ENCODE measurements around the gene FOXC2.
A peak's percentile ranks its signal among the peaks of the same experiment; 100 is the strongest.

DNA sequence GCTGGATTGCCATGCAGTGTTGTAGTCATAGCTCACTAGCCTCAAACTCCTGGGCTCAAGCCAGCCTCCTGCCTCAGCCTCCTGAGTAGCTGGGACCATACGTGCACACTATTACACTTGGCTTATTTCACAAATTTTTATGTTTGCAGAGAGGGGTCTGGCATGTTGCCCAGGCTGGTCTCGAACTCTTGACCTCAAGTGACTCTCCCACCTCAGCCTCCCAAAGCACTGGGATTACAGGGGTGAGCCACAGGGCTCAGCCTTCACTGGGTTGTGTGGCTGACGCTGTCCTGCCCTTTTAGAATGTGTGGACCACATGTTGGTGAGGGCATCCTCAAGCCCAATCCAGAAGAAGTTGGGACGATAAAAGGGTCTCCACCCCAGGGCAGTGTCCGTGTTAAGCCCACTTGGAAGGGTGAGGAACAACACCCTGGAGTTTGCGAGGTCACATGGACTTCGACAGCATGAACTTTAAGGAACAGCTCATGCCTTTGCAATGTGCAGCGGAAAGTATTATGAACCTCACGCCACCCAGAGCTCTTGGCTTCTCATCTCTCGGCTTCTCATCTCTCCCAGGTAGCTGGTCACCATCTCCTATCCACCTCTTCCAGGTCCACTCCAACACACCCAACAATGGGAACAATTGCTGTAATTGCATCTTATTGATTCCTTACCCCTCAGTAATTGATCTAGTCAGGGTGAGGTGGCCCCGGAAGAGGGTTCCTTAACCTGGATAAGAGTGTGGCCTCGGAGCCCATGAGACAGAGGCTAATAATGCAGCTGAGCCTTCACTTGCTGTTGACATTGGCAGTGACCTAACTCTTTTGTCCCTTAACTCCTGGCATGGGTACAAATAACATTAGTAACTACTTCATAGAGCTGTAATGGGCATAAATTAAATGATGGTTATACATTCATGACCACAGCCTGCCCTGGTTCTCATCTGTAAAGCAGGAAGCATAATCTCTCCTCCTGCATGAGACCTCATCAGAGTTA lies 18.4 kb downstream of the FOXC2 start:
- no peak for TF ChIP-seq EZH2 (IDR thresholded peaks at IDR 0.05; ENCODE audit: borderline replicate concordance, low read depth, low read length, severe bottlenecking)
- no peak for TF ChIP-seq CTCF (IDR thresholded peaks at IDR 0.05; ENCODE audit: extremely low read depth in 1 of 2, insufficient read depth in 1 of 2, low read depth in 1 of 2, low read length in 2 of 2)
- no peak for TF ChIP-seq MYC (IDR thresholded peaks at IDR 0.05; ENCODE audit: low read depth, low read length)
- no peak for TF ChIP-seq POLR2A (IDR thresholded peaks at IDR 0.05; ENCODE audit: low read depth, low read length)
- peak; percentile 45 for TF ChIP-seq POLR2AphosphoS5 (IDR thresholded peaks at IDR 0.05; ENCODE audit: insufficient read depth, low read depth, low read length)
- TF ChIP-seq, protein P1, sequence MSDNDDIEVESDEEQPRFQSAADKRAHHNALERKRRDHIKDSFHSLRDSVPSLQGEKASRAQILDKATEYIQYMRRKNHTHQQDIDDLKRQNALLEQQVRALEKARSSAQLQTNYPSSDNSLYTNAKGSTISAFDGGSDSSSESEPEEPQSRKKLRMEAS (IDR thresholded peaks at IDR 0.05; ENCODE audit: insufficient read depth, insufficient read length), result no peak
- TF ChIP-seq FOS (IDR thresholded peaks at IDR 0.05; ENCODE audit: borderline replicate concordance, insufficient read depth, low read length), result peak; percentile 16

All from endothelial cell of umbilical vein (primary cell).